WERI-Rb-1 (cell line): ENCODE data around the gene NEK5.

Source experiments
- DNase-seq: peaks from one replicate; pipeline ENCODE4 v3.0.0-alpha.2; 2020
- H3K27ac ChIP-seq: fragments of 250-450 bp; sonication (Bioruptor Pico); 2 replicates; pipeline ENCODE4 v1.5.1; 2020; ENCODE audit warnings: mild to moderate bottlenecking, moderate library complexity
- H3K27me3 ChIP-seq: fragments of 250-450 bp; sonication (Bioruptor Pico); 2 replicates; pipeline ENCODE4 v1.5.1; 2021; ENCODE audit warnings: mild to moderate bottlenecking, low read depth, moderate library complexity; ENCODE audit not compliant: insufficient read depth, severe bottlenecking
- H3K36me3 ChIP-seq: fragments of 250-450 bp; sonication (Bioruptor Pico); 2 replicates; pipeline ENCODE4 v1.5.1; 2020; ENCODE audit warnings: mild to moderate bottlenecking, moderate library complexity
- H3K4me3 ChIP-seq: 2 replicates; pipeline ENCODE4 v1.5.1; 2011; ENCODE audit warnings: low read depth, mild to moderate bottlenecking, control low read depth, low read length
- H3K9me3 ChIP-seq: fragments of 250-450 bp; sonication (Bioruptor Pico); 2 replicates; pipeline ENCODE4 v1.5.1; 2021; ENCODE audit warnings: mild to moderate bottlenecking, moderate library complexity; ENCODE audit not compliant: severe bottlenecking
- CTCF ChIP-seq: IDR thresholded peaks from 2 replicates; pipeline ENCODE4 v1.5.1; 2011; ENCODE audit warnings: low read depth, mild to moderate bottlenecking, control low read depth, inconsistent platforms, low read length

NEK5 gene

GRCh38 chr13:52024481-52024880 is 104.4 kb downstream of the NEK5 start, which contains the start of gene UTP14C:
Gene UTP14C (plus strand): TSS chr13:52024691. CDS start chr13:52028805, 4,114 bp downstream.
- Histone ChIP-seq H3K27me3 (no peaks in the 10 kb centered on the region), H3K27ac (no peak within 1 kb of the TSS), H3K36me3 (peaks cover 2% of the 10 kb centered on the region), H3K9me3 (no peaks in the 10 kb centered on the region), H3K4me3 (no peak within 1 kb of the TSS)
- no peak for DNase-seq
- no peak for TF ChIP-seq CTCF

GRCh38 chr13:52022356-52022755 is 106.5 kb downstream of the NEK5 start:
- Histone ChIP-seq H3K36me3 (no peaks in the 10 kb centered on the region; the same call in 1 of the 2 replicates), H3K27ac (no peak overlapping the region), H3K27me3 (no peaks in the 10 kb centered on the region), H3K4me3 (no peak overlapping the region), H3K9me3 (no peaks in the 10 kb centered on the region)
- no peak for TF ChIP-seq CTCF
- DNase-seq = no peak

- no peak for DNase-seq
- Histone ChIP-seq H3K36me3 (no peaks in the 10 kb centered on the region; the same call in 1 of the 2 replicates), H3K9me3 (no peaks in the 10 kb centered on the region), H3K27ac (no peak overlapping the region), H3K27me3 (no peaks in the 10 kb centered on the region), H3K4me3 (no peak overlapping the region)
- no peak for TF ChIP-seq CTCF
These were observed 108.7 kb downstream of the NEK5 start for GRCh38 chr13:52020191-52020590.

GRCh38 chr13:52016296-52016695 is 112.6 kb downstream of the NEK5 start:
- Histone ChIP-seq H3K36me3 (no peaks in the 10 kb centered on the region), H3K27me3 (no peaks in the 10 kb centered on the region), H3K4me3 (no peak overlapping the region), H3K9me3 (no peaks in the 10 kb centered on the region), H3K27ac (no peak overlapping the region)
- no peak for TF ChIP-seq CTCF
- no peak for DNase-seq

GRCh38 chr13:52012512-52012836 is 116.4 kb downstream of the NEK5 start:
- H3K36me3 ChIP-seq = no peaks in the 10 kb centered on the region
- no peak for TF ChIP-seq CTCF
- DNase-seq = no peak
- H3K27ac ChIP-seq = peak overlapping the region; percentile 78
- peak overlapping the region; percentile 81 for H3K4me3 ChIP-seq
- no peaks in the 10 kb centered on the region for H3K27me3 ChIP-seq
- H3K9me3 ChIP-seq = no peaks in the 10 kb centered on the region
